GM23338 (cell line): ENCODE results near the gene SAFB.
A peak's percentile ranks its signal among the peaks of the same experiment; 100 is the strongest.

Source experiments
- CREB1 ChIP-seq: fragments of 250-450 bp; sonication (Bioruptor Pico); IDR thresholded peaks from 2 replicates; pipeline ENCODE4 v1.5.0; 2020; ENCODE audit warnings: low read depth, mild to moderate bottlenecking, moderate library complexity
- EZH2 ChIP-seq: fragments of 200-600 bp; sonication (generic); IDR thresholded peaks from one replicate; pipeline ENCODE4 v1.8.0; 2017; ENCODE audit warnings: antibody characterized with exemption, mild to moderate bottlenecking, low read depth; ENCODE audit not compliant: unreplicated experiment
- POLR2AphosphoS5 ChIP-seq: IDR thresholded peaks from 2 replicates; pipeline ENCODE4 v1.6.1; 2016; ENCODE audit warnings: antibody characterized with exemption, low read depth
- TF ChIP-seq, protein P1 (sequence below), 2 experiments: fragments of 200-600 bp in 1 of 2; sonication (generic) in 1 of 2; conservative IDR thresholded peaks; 2 replicates each; pipeline versions ENCODE4 v1.5.1 to v1.6.1; 2016 to 2017; ENCODE audit warnings: antibody characterized with exemption in 2 of 2, low read depth in 2 of 2, mild to moderate bottlenecking in 2 of 2, moderate library complexity in 1 of 2

DNA sequence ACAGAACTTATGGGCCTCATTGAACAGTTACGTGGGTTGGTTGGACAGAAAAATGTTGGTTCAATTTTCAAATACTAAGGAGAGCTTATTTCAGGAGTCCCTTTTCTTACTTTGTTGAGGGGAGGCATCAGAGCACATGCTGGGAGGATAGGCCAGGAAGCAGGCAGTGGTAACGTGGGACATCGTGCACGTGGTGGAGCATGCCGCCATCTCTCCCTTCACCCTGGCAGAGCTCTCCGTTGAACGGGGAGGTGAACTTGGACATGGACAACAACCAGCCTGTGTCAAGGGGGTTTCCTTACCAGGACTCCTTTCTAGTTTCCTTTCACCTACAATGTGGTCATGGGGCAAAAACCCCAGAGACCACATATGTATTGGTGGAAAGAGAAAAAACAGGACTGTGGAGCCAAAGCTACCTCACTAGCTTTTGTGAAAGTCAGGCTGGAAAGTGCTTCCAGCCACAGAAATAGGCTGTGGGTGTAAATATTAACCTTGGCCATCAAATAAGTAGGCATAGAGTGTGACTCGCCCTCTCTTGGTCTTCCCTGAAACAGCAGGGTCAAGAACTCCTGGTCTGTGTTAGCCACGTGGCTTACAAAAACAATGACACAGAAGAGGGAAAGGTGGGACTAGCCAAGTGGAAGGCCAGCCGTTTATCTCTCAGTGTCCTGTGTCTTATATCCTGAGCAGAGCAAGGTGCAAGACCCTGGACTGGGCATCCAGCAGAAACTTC lies 43.1 kb downstream of the SAFB start:
- TF ChIP-seq, protein P1, sequence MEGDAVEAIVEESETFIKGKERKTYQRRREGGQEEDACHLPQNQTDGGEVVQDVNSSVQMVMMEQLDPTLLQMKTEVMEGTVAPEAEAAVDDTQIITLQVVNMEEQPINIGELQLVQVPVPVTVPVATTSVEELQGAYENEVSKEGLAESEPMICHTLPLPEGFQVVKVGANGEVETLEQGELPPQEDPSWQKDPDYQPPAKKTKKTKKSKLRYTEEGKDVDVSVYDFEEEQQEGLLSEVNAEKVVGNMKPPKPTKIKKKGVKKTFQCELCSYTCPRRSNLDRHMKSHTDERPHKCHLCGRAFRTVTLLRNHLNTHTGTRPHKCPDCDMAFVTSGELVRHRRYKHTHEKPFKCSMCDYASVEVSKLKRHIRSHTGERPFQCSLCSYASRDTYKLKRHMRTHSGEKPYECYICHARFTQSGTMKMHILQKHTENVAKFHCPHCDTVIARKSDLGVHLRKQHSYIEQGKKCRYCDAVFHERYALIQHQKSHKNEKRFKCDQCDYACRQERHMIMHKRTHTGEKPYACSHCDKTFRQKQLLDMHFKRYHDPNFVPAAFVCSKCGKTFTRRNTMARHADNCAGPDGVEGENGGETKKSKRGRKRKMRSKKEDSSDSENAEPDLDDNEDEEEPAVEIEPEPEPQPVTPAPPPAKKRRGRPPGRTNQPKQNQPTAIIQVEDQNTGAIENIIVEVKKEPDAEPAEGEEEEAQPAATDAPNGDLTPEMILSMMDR (conservative IDR thresholded peaks at IDR 0.05; ENCODE audit: low read depth in 2 of 2): peak in 1 of 2 experiments; percentile 24; a peak in 2 of 4 replicates
- TF ChIP-seq CREB1 (no peak), POLR2AphosphoS5 (no peak), EZH2 (no peak)
